H1 (cell line): Measurements from ENCODE around the gene LTA4H. TPM values are rescaled to one million over a fixed set of nuclear protein-coding genes. Genes with fewer than 3 reads are reported as not detected.

ENCODE experiments used
- BACH1 ChIP-seq: IDR thresholded peaks from 2 replicates; pipeline ENCODE4 v1.6.1; 2012; ENCODE audit warnings: low read length, improper control_type of control experiment
- BRCA1 ChIP-seq: IDR thresholded peaks from 2 replicates; pipeline ENCODE4 v1.6.1; 2012; ENCODE audit warnings: low read depth, low read length, improper control_type of control experiment
- CHD7 ChIP-seq: fragments of 300-600 bp; sonication (generic); IDR thresholded peaks from 2 replicates; pipeline ENCODE4 v1.7.1; 2012; ENCODE audit warnings: low read length, moderate library complexity, mild to moderate bottlenecking, inconsistent platforms; ENCODE audit not compliant: insufficient replicate concordance
- EGR1 ChIP-seq: IDR thresholded peaks from 2 replicates; pipeline ENCODE4 v1.6.1; 2011; ENCODE audit warnings: low read depth, low read length, borderline replicate concordance
- EP300 ChIP-seq, 2 experiments: IDR thresholded peaks; 1 replicate in 1 of 2; 2 replicates in 1 of 2; pipeline ENCODE4 v1.6.1; 2011 to 2012; ENCODE audit warnings: low read depth in 2 of 2, low read length in 2 of 2, mild to moderate bottlenecking in 2 of 2, borderline replicate concordance in 1 of 2, inconsistent platforms in 1 of 2, moderate library complexity in 1 of 2
- FOSL1 ChIP-seq: IDR thresholded peaks from 2 replicates; pipeline ENCODE4 v1.6.1; 2011; ENCODE audit warnings: mild to moderate bottlenecking, low read depth, low read length, moderate library complexity; ENCODE audit not compliant: insufficient read depth
- KDM1A ChIP-seq: fragments of 200-600, 300-600 bp; sonication (generic); IDR thresholded peaks from 2 replicates; pipeline ENCODE4 v1.7.1; 2016; ENCODE audit warnings: mild to moderate bottlenecking, low read length, borderline replicate concordance
- PHF8 ChIP-seq: fragments of 200-600 bp; sonication (generic); conservative IDR thresholded peaks from 2 replicates; pipeline ENCODE4 v1.7.1; 2012; ENCODE audit warnings: low read depth, mild to moderate bottlenecking, inconsistent platforms, low read length, moderate library complexity
- RXRA ChIP-seq: IDR thresholded peaks from 2 replicates; pipeline ENCODE4 v1.6.1; 2011; ENCODE audit warnings: low read depth, mild to moderate bottlenecking, low read length, moderate library complexity; ENCODE audit not compliant: insufficient read depth
- SIN3A ChIP-seq, 2 experiments: IDR thresholded peaks in 1 of 2; conservative IDR thresholded peaks in 1 of 2; 2 replicates each; pipeline ENCODE4 v1.6.1; 2011 to 2012; ENCODE audit warnings: low read length in 2 of 2, improper control_type of control experiment in 1 of 2, low read depth in 1 of 2, mild to moderate bottlenecking in 1 of 2
- SP4 ChIP-seq: IDR thresholded peaks from 2 replicates; pipeline ENCODE4 v1.6.1; 2012; ENCODE audit warnings: low read length, inconsistent platforms
- SRF ChIP-seq: IDR thresholded peaks from 2 replicates; pipeline ENCODE4 v1.6.1; 2011; ENCODE audit warnings: mild to moderate bottlenecking, low read depth, low read length, moderate library complexity
- polyA plus RNA-seq, 7 experiments: library from polyadenylated mRNA; depleted of rRNA in 3 of 7; stranded (reverse) in 5 of 7; unstranded in 2 of 7; fragments of >200 nt in 5 of 7; fragments of 200-250 nt in 2 of 7; gene quantifications; 1 replicate in 5 of 7; 2 replicates in 1 of 7; 4 replicates in 1 of 7; pipeline versions ENCODE4 v1.2.1 to v1.2.3, GENCODE V29; 2011 to 2013; ENCODE audit warnings: missing spikeins in 2 of 7, mixed read lengths in 2 of 7
- total RNA-seq: library from RNA; stranded (reverse); fragmentation: NEBNext Ultra II Directional; extraction: Animal tissue kit (Norgen Biotek cat#: 25700); gene quantifications from 2 replicates; pipeline ENCODE4 v1.2.1, GENCODE V29; 2021

The LTA4H gene
- total and polyA plus RNA-seq, 2 of the 8 experiments (the other 6 are each of a cell fraction or from before 2014, with no cell fraction given) = 106 to 167 TPM

- TF ChIP-seq CHD7 (no peak), EP300 (IDR thresholded peaks at IDR 0.05; ENCODE audit: borderline replicate concordance in 1 of 2, low read depth in 2 of 2, low read length in 2 of 2) (no peak), SRF (no peak), SIN3A (conservative IDR thresholded peaks at IDR 0.05 in 1 of 2, IDR thresholded peaks at IDR 0.05 in 1 of 2; ENCODE audit: low read depth in 1 of 2, low read length in 2 of 2) (no peak), PHF8 (no peak), EGR1 (no peak), SP4 (no peak), FOSL1 (no peak), BRCA1 (no peak), KDM1A (no peak), RXRA (no peak), BACH1 (no peak)
These were observed 46.2 kb upstream of the LTA4H start (continued) for GRCh38 chr12:96081596-96081995.
